ENCODE data around the gene DHCR24.

DHCR24 gene

GRCh38 chr1:54815086-54815876 lies 71.7 kb downstream of the DHCR24 start:
- no peak for DNase-seq (ENCODE audit: low spot score)

GRCh38 chr1:54814571-54814970 lies 72.4 kb downstream of the DHCR24 start:
- no peak for DNase-seq (ENCODE audit: low spot score)

GRCh38 chr1:54814126-54814498 lies 72.9 kb downstream of the DHCR24 start:
- DNase-seq (ENCODE audit: low spot score), result no peak

DNA sequence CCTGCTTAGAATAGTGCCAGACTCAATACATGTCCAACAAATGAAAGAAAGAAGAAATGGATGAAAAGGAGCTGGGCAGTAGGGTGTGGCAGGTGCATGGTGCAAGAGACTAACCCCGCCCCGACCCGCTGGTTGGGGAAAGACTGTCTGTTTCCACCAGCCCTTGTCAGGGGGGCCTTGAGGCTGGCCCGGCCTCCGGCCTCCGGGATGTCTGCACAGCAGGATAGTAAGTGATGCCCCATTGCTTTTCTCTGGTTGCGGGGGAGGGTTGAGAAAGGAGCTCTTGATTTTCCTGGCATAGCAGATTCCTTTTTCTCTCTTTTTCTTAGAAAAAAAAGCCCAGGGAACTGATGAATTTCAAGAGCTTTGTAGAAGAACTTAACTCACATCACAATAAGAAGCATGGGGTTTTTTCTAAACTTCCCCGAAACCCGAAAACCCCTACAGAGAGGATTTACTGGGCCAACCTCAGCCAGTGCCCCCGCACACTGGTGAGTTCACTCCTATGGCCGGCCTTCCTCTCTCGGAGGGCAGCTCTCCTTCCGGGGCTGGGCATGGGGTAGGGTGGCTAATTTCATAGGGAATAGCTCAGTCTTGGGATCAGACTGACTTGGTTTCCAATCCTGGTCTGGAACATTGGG lies 73.4 kb downstream of the DHCR24 start:
- DNase-seq (ENCODE audit: low spot score), result no peak

GRCh38 chr1:54812801-54813484 lies 74.1 kb downstream of the DHCR24 start:
- no peak for DNase-seq (ENCODE audit: low spot score)

- no peak for DNase-seq (ENCODE audit: low spot score)
These were observed 75.0 kb downstream of the DHCR24 start for GRCh38 chr1:54811739-54812655.

- no peak for DNase-seq (ENCODE audit: low spot score)
These were observed 75.9 kb downstream of the DHCR24 start for GRCh38 chr1:54811066-54811465.

DNA sequence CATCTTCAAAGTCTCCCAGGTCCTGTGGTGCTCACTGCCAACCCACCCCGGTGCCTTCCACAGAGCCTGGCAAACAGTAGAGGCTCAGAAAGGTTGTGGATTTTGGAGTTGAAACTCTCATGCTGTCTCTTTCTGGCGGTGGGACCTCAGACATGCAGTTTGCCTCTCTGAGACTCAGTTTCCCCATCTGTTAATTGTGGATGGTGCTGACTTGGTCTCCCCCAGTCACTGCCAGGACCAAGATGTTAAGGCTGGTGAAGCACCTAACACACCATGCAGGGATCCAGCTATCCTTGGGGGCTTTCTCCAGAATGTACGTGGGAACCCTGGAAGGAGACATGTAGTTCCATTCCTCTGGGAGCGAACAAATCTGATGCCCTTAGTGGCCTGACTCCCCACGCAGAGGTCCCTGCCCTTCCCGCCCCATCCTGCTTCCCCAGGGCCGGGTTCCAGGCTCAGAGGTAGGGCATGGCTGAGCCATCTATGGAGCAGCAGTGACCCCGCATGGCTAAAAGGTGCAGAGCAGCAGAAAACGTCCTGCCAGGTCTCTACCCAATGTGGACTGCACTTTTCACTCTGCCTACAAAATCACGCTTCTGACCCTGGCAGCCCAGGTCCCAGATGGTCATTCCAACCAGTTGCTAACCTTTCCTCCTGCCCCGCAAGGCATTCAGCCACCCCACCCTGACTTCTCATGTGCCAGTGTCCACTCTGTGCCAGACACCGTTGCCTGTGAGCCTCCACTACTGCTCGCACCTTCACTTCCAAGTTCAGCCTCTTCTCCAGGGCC lies 76.6 kb downstream of the DHCR24 start:
- peak; percentile 90 for DNase-seq (ENCODE audit: low spot score)

- no peak for DNase-seq (ENCODE audit: low spot score)
These were observed 77.4 kb downstream of the DHCR24 start for GRCh38 chr1:54809496-54810074.

DNA sequence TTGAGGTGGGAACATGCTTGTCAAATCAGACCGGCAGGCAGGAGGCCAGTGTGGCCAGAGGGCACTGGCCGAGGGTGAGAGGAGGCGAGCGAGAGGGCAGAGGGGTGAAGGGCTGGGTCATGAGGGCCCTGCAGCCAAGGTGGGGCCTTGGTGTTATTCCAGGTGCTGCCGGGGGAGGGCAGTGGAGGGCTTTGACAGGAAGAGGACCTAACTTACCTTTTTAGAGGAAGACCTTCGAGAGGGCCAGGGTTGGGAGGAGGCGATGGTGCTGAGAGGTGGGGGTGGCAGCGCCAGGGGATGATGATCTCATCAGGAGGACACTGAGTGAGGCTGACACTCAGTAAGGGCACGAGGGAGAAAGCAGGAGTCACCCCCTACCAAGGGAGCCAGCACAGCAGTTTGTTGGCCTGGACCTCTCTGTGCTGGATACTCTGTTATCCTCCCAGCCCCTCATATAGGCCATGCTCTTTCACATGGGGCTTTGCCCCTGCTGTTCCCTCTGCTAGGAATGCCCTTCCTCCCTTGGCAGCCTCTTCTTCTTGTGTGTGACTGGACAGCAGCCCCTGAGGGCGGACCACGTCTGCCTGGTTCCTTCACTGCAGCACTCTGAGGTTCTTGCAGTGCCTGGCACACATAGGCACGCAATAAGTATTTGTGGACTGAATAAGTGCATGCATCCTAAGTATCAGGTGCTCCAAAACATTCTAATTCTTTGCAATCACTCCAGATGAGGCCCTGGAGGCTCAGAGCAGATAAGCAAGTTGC lies 78.4 kb downstream of the DHCR24 start:
- no peak for DNase-seq (ENCODE audit: low spot score)

DNA sequence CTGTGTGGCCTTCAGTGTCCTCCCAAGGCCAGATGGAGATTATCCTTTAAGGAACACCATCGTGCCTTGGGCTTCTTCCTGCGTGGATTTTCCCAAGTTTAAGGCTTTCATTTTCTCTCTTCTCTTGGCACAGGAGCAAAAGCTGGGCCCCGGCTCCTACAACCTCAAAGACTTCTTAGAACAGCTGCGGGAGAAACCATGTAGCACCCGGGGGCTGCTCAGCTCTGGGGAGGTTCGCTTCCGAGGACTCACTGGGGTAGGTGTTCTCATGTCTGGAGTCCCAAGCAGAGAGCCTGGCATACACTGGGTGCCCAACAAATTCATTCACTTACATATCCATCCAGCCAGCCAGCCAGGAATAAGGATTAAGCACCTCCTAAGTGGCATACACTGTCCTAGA lies 79.2 kb downstream of the DHCR24 start:
- no peak for DNase-seq (ENCODE audit: low spot score)

DNA sequence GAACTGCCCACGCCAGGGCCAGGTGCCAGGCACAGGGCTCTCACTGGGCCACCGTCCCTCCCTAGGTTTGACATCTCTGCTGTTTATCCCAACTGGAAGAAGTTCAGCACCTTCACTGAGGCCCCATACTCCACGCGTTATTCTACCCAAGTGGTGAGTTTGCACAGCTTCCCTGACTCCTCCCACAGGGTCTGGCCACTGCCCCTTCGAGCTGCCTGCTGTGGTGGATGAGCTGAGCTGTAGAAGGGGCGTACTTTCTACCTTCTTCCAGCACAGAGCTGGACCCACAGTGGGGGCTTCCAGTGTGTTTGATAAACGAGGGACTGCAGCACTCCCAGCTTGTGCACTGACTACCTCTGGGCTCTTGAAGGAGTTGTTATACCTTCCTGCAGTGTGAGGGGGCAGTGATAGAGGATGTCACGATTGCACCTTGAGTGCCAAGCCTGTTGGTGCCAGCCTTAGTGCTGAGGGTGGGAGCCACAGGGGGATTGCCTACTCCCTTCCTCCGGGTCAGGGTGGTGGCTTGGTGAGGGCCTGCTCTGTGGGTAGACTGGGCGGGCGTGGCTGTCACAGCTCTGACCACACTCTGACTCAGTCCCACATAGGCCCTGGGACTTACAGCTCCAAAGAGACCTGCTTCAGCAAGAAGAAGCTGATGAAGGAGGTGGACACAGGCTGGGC lies 79.9 kb downstream of the DHCR24 start:
- DNase-seq (ENCODE audit: low spot score), result peak; percentile 67

DNA sequence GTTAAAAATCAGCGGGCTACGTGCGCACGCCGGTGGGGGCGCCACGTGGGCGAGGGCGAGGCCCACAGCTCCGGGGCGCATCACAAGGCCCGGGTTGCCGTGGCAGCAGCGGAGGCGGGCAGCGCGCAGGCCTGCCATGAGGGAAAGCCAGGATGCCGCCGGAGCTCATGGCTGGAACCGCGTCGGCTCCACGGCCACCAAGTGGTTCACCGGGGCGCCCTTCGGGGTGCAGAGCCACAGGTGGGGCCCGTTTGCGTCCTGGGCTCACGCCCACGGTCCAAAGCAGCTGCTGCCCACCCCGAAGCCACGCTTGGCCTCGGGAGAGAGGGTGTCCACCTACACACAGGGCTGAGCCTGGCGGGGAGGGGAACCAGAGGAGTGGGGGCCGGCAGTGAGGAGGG lies 81.0 kb downstream of the DHCR24 start:
- DNase-seq (ENCODE audit: low spot score), result no peak

- no peak for DNase-seq (ENCODE audit: low spot score)
These were observed 81.5 kb downstream of the DHCR24 start for GRCh38 chr1:54805466-54805865.

DNA sequence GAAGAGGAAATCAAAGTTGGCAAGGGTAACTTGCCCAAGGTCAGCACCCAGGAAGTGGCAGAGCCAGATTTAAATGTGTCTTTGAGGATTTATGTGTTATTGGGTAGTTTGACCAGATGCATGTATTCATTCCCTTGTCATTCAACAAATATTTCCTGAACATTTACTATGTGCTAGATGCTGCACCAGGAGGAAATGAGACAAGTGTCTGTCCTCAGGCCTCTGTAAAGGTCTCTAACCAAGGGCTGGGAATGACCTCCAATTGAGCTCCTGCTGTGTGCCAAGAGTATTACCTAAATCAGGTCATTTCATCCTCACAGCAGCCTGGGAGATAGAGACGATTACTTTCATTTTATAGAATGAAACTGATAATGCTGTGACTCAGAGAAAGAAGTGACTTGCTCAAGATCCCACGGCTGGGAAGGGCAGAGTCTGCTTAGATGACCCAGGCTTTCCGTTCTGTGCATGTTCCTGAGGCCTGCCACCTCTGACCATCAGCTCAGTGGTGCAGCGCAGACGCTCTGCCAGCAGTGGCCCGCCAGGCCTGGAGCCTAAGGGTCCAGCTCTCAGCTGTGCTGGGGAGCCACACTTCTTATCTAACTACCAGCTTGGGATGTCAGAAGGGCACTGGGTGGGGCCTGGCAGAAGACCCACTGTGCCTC lies 82.4 kb downstream of the DHCR24 start:
- no peak for DNase-seq (ENCODE audit: low spot score)

DNA sequence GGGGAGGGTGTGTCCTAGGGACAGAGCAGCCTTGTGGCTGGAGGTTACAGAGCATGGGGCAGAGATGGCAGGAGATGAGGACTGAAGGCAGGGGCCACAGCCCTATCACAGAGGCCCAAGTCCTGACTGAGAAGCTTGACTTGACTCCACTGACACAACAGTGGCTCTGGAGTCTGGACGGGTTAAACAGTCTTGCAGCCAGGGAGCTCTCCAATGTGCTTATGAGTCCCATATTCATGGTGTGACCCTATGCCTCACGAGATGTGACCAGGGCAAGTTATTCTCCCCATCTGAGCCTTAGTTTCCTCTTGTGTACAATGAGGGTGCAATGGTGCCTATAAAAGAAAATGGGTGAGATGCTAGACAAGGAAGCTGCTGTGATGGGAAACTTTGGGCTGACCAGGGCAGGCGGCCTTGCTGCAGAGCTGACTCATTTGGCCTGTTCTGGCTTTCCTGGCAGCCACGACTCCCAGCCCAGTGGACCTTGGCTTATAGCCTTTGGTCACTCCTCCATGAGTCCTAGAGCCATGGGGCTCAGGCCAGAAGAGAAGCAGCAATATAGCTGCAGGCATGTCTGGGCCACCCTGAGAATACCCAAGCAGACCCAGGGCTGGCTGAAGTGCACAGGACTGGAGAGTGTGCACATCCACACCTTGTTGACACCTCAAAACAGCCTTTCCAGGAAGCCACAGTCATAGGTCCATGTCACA lies 83.1 kb downstream of the DHCR24 start:
- DNase-seq (ENCODE audit: low spot score), result no peak

GRCh38 chr1:54800899-54801759 lies 85.9 kb downstream of the DHCR24 start, which contains the start of gene TTC22:
TTC22 (minus strand) TSS chr1:54801323; CDS start chr1:54801163, 160 bp downstream.
- DNase-seq (ENCODE audit: low spot score), result no peak
